HepG2 (cell line): ENCODE results near the gene UNC5C. TPM values are rescaled to one million over a fixed set of nuclear protein-coding genes. Genes with fewer than 3 reads are reported as not detected.

Source experiments
- ATAC-seq: fragments of 200-7000 bp; cut with Tn5 transposase; 3 replicates; pipeline ENCODE4 v1.9.1; 2020; ENCODE audit warnings: mild to moderate bottlenecking, moderate library complexity
- BruUV-seq: library from RNA; stranded (reverse); fragments of 400-500 nt; replicated peaks from 2 replicates; lab custom pipeline; 2021; lab: Mats Ljungman, UMichigan
- CTCF ChIA-PET: fragments of 300-600 bp; formaldehyde crosslinking; extraction: SDS; loops from one replicate; lab custom pipeline; 2021; ENCODE audit warnings: low total read pairs, inconsistent platforms, low intra/inter-chr PET ratio; lab: Yijun Ruan, JAX
- POLR2A ChIA-PET: fragments of 350-600 bp; sonication (Branson Sonifier 250); formaldehyde crosslinking; loops from one replicate; lab custom pipeline; 2020; ENCODE audit warnings: antibody characterized with exemption, inconsistent platforms; lab: Yijun Ruan, JAX
- DNase-seq: peaks from one replicate; pipeline ENCODE4 v3.0.0-alpha.2; 2015; ENCODE audit warnings: low spot score
- FAIRE-seq: peaks from 3 replicates; lab custom pipeline; 2011; peaks lifted over from hg19 to GRCh38; lab: Jason Lieb, UNC
- H2AFZ ChIP-seq: one replicate; pipeline ENCODE4 v1.6.1; 2011; ENCODE audit warnings: low read length, inconsistent platforms
- H3K27ac ChIP-seq: fragments of 300-600 bp; 3 replicates; pipeline ENCODE4 v1.8.0; 2011; ENCODE audit warnings: mixed run types, mild to moderate bottlenecking, mixed read lengths, low read length, inconsistent platforms; ENCODE audit not compliant: insufficient read depth; ENCODE audit errors: extremely low read length
- H3K27me3 ChIP-seq, 2 experiments: fragments of 200-600 bp in 1 of 2; 2 replicates in 1 of 2; 3 replicates in 1 of 2; pipeline versions ENCODE4 v1.6.0 to v1.8.0; 2011; ENCODE audit warnings: low read length in 2 of 2, mild to moderate bottlenecking in 2 of 2, moderate library complexity in 2 of 2, inconsistent platforms in 1 of 2; ENCODE audit not compliant: insufficient read depth in 2 of 2, control insufficient read depth in 1 of 2
- H3K36me3 ChIP-seq, 2 experiments: fragments of 200-600 bp in 1 of 2; replicated peaks in 1 of 2; 2 replicates in 1 of 2; 3 replicates in 1 of 2; pipeline versions ENCODE4 v1.5.1 to v1.8.0; 2011; ENCODE audit warnings: low read length in 2 of 2, inconsistent platforms in 1 of 2; ENCODE audit not compliant: insufficient read depth in 2 of 2, control insufficient read depth in 1 of 2
- H3K4me1 ChIP-seq: 2 replicates; pipeline ENCODE4 v1.5.1; 2012; ENCODE audit warnings: low read length, inconsistent platforms; ENCODE audit not compliant: insufficient read depth
- H3K4me2 ChIP-seq: 2 replicates; pipeline ENCODE4 v1.6.0; 2011; ENCODE audit warnings: low read depth, low read length, inconsistent platforms
- H3K4me3 ChIP-seq, 3 experiments: fragments of 200-600 bp in 1 of 3; sonication (generic), shearing (Covaris generic) in 1 of 3; replicated peaks in 1 of 3; 2 replicates each; pipeline ENCODE4 v1.5.1; 2011 to 2016; ENCODE audit warnings: low read length in 3 of 3, inconsistent platforms in 2 of 3, low read depth in 2 of 3, mild to moderate bottlenecking in 2 of 3, control low read depth in 1 of 3, mixed read lengths in 1 of 3; ENCODE audit not compliant: insufficient read depth in 1 of 3
- H3K79me2 ChIP-seq: one replicate; pipeline ENCODE4 v1.6.1; 2011; ENCODE audit warnings: low read length, inconsistent platforms; ENCODE audit not compliant: insufficient read depth
- H3K9ac ChIP-seq: 2 replicates; pipeline ENCODE4 v1.6.0; 2011; ENCODE audit warnings: mild to moderate bottlenecking, low read depth, low read length, inconsistent platforms; ENCODE audit not compliant: insufficient read depth
- H3K9me3 ChIP-seq: 2 replicates; pipeline ENCODE4 v1.5.1; 2012; ENCODE audit warnings: mild to moderate bottlenecking, low read length
- H4K20me1 ChIP-seq: 2 replicates; pipeline ENCODE4 v1.6.0; 2011; ENCODE audit warnings: inconsistent platforms, mild to moderate bottlenecking, low read length, moderate library complexity; ENCODE audit not compliant: insufficient read depth
- ARNTL ChIP-seq: sonication (generic); formaldehyde crosslinking; IDR thresholded peaks from 2 replicates; pipeline ENCODE4 v1.4.0; 2020; ENCODE audit warnings: mild to moderate bottlenecking, missing genetic modification reagents
- JUN ChIP-seq: sonication (generic); formaldehyde crosslinking; IDR thresholded peaks from 2 replicates; pipeline ENCODE4 v1.4.0; 2020; ENCODE audit warnings: mild to moderate bottlenecking, missing genetic modification reagents
- NAIF1 ChIP-seq: sonication (generic); formaldehyde crosslinking; IDR thresholded peaks from 2 replicates; pipeline ENCODE4 v1.5.0; 2020; ENCODE audit warnings: mild to moderate bottlenecking, missing genetic modification reagents, borderline replicate concordance
- NFATC3 ChIP-seq: sonication (generic); formaldehyde crosslinking; IDR thresholded peaks from 2 replicates; pipeline ENCODE4 v1.5.1; 2020; ENCODE audit warnings: mild to moderate bottlenecking, missing genetic modification reagents
- RBFOX2 ChIP-seq: fragments of 200-400 bp; formaldehyde crosslinking; IDR thresholded peaks from 2 replicates; pipeline ENCODE4 v1.6.1; 2017; ENCODE audit warnings: low read depth, mild to moderate bottlenecking, low read length
- SIN3A ChIP-seq: IDR thresholded peaks from 2 replicates; pipeline ENCODE4 v1.6.1; 2011; ENCODE audit warnings: low read depth, mild to moderate bottlenecking, control low read depth, low read length, borderline replicate concordance
- SOX5 ChIP-seq: IDR thresholded peaks from 2 replicates; pipeline ENCODE4 v1.6.1; 2016; ENCODE audit warnings: borderline replicate concordance
- SP4 ChIP-seq: sonication (generic); formaldehyde crosslinking; IDR thresholded peaks from 2 replicates; pipeline ENCODE4 v1.8.1; 2023; ENCODE audit warnings: mild to moderate bottlenecking, missing genetic modification reagents
- ZNF281 ChIP-seq: sonication (generic); formaldehyde crosslinking; IDR thresholded peaks from 2 replicates; pipeline ENCODE4 v1.4.0; 2020; ENCODE audit warnings: missing genetic modification reagents, borderline replicate concordance
- ZNF605 ChIP-seq: sonication (generic); formaldehyde crosslinking; IDR thresholded peaks from 2 replicates; pipeline ENCODE4 v1.8.0; 2022; ENCODE audit warnings: mild to moderate bottlenecking, missing genetic modification reagents
- ZNF841 ChIP-seq: sonication (generic); formaldehyde crosslinking; IDR thresholded peaks from 2 replicates; pipeline ENCODE4 v1.8.1; 2023; ENCODE audit warnings: missing genetic modification reagents, borderline replicate concordance
- ZSCAN30 ChIP-seq: sonication (generic); formaldehyde crosslinking; IDR thresholded peaks from 2 replicates; pipeline ENCODE4 v1.5.0; 2020; ENCODE audit warnings: mild to moderate bottlenecking, missing genetic modification reagents
- ZSCAN9 ChIP-seq: IDR thresholded peaks from 2 replicates; pipeline ENCODE4 v1.6.1; 2016; ENCODE audit warnings: borderline replicate concordance
- WGBS: methylation state at CpG from one replicate; pipeline ENCODE4 v1.1.6; 2017; ENCODE audit warnings: low lambda C conversion rate; 5-methylcytosine and 5-hydroxymethylcytosine counted together
- in situ Hi-C: cut with HindIII; loops from 2 replicates; pipeline ENCODE4 v1.10.0; 2017; ENCODE audit warnings: low pct_unique_long_range_greater_than_20kb; ENCODE audit not compliant: extremely low pct_ligation_motif_present
- intact Hi-C: fragments of 100-400 bp; cut with micrococcal nuclease; formaldehyde crosslinking; loops from one replicate; pipeline ENCODE4 v1.10.0; 2022; ENCODE audit not compliant: unreplicated experiment
- polyA plus RNA-seq, 8 experiments: library from polyadenylated mRNA; depleted of rRNA in 3 of 8; stranded (reverse) in 7 of 8; unstranded in 1 of 8; fragments of >200 nt; fragmentation: Illumina TruSeq in 4 of 8; extraction: Trizol in 4 of 8; gene quantifications; 2 replicates each; pipeline versions ENCODE4 v1.2.1 to v1.2.3, GENCODE V29; 2011 to 2016; ENCODE audit warnings: low read depth in 4 of 8, missing spikeins in 1 of 8, mixed read lengths in 1 of 8; ENCODE audit not compliant: insufficient read depth in 1 of 8
- total RNA-seq, 5 experiments: library from RNA; depleted of rRNA; stranded (reverse); fragments of >200 nt; fragmentation: Illumina TruSeq; extraction: Trizol; gene quantifications; 2 replicates each; pipeline ENCODE4 v1.2.3, GENCODE V29; 2016; ENCODE audit warnings: low read depth in 1 of 5
- TF ChIP-seq, protein P1 (sequence below): IDR thresholded peaks from 2 replicates; pipeline ENCODE4 v1.6.1; 2016; ENCODE audit warnings: low read depth, borderline replicate concordance
- TF ChIP-seq, protein P2 (sequence below): sonication (generic); formaldehyde crosslinking; IDR thresholded peaks from 2 replicates; pipeline ENCODE4 v1.4.0; 2020; ENCODE audit warnings: missing genetic modification reagents

Gene UNC5C
- total and polyA plus RNA-seq, 2 of the 13 experiments (the other 11 are each of a cell fraction or from before 2014, with no cell fraction given), result not detected

DNA sequence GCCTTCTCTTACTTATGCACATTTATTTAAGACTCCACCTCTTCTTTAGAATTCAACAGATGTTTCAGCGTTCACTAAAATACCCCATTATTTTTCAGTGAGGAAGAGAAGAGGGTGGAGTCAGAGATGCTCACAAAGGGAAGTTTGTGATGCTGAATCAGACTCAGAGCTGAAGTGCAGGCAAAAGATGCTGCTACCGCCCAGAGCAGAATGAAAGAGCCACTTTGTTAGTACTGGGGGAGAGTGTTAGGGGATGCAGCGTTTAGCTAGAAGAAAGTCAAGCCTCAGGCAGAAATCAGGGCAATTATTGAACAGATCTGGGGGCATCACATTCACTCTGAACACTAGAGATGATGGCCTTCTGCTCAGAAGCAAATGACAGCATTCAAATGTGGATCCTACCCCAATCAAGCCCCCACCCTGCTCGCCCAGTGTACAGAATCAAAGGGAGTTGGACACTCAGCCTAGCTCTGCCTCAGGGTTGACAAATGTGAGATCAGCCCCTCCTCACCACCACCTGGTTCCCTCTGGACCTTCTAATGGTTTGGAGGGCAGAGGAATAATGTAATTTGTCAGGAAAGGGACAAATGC, 138.3 kb downstream of the UNC5C start:
- 9% methylated on average over 3 of the region's 4 CpGs for WGBS
- FAIRE-seq (no peak), ATAC-seq (no peak), DNase-seq (no peak)
- H2AFZ ChIP-seq, result no peak overlapping the region
- no peak overlapping the region for H3K4me2 ChIP-seq
- no peak overlapping the region for H3K4me3 ChIP-seq
- H3K9ac ChIP-seq, result no peak overlapping the region
- H4K20me1 ChIP-seq, result no peaks in the 10 kb centered on the region
- in situ Hi-C loops (no loop called here), intact Hi-C loops (no loop called here)
- no peak for TF ChIP-seq SIN3A
- no peak for TF ChIP-seq JUN (CRISPR knock-in tag)
- TF ChIP-seq SOX5 (CRISPR knock-in tag), result no peak
- no peak for TF ChIP-seq RBFOX2
- TF ChIP-seq ZNF841 (CRISPR knock-in tag), result no peak
- no TSS peak for BruUV-seq
- no peaks in the 10 kb centered on the region for H3K9me3 ChIP-seq
- H3K79me2 ChIP-seq, result no peaks in the 10 kb centered on the region
- POLR2A ChIA-PET, result no interaction called here
- CTCF ChIA-PET, result no interaction called here
- no peaks in the 10 kb centered on the region for H3K4me1 ChIP-seq
- H3K27me3 ChIP-seq, result no peaks in the 10 kb centered on the region
- no peak overlapping the region for H3K27ac ChIP-seq
- H3K36me3 ChIP-seq, result no peaks in the 10 kb centered on the region

DNA sequence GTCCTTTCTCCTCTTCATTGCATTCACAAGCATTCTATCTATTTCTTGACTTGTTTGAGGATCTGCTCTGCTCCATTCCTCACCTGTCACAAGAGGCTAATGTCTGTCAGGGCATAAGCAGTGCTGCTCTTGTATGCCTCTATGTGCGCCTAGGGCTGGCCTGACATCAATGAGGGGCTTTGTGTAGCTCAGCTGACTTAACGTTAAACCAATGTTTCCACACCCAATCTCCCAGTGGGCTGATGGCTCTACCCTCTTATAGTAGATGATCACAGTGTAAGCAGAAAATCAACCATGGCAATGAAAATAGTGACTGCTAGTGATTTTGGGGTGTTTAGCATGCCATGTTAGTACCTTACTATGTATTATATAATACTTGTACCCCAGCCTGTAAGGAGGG, 139.0 kb downstream of the UNC5C start:
- H3K36me3 ChIP-seq, result no peaks in the 10 kb centered on the region
- no peak overlapping the region for H3K9ac ChIP-seq
- H3K27me3 ChIP-seq, result no peaks in the 10 kb centered on the region
- no peak overlapping the region for H2AFZ ChIP-seq
- no TSS peak for BruUV-seq
- H4K20me1 ChIP-seq, result no peaks in the 10 kb centered on the region
- H3K79me2 ChIP-seq, result no peaks in the 10 kb centered on the region
- no peaks in the 10 kb centered on the region for H3K4me1 ChIP-seq
- in situ Hi-C loops, result no loop called here
- WGBS, result 22% methylated on average over 2 of the region's 2 CpGs
- H3K9me3 ChIP-seq, result no peaks in the 10 kb centered on the region
- H3K27ac ChIP-seq, result no peak overlapping the region
- CTCF ChIA-PET, result no interaction called here
- ATAC-seq (no peak), DNase-seq (no peak), FAIRE-seq (no peak)
- POLR2A ChIA-PET, result no interaction called here
- H3K4me2 ChIP-seq, result no peak overlapping the region
- H3K4me3 ChIP-seq, result no peak overlapping the region
- intact Hi-C loops, result no loop called here
- no peak for TF ChIP-seq NAIF1
- TF ChIP-seq ZSCAN9 (CRISPR knock-in tag), result no peak
- TF ChIP-seq, protein P1, sequence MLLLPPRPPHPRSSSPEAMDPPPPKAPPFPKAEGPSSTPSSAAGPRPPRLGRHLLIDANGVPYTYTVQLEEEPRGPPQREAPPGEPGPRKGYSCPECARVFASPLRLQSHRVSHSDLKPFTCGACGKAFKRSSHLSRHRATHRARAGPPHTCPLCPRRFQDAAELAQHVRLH (CRISPR knock-in tag), result no peak
- TF ChIP-seq, protein P2, sequence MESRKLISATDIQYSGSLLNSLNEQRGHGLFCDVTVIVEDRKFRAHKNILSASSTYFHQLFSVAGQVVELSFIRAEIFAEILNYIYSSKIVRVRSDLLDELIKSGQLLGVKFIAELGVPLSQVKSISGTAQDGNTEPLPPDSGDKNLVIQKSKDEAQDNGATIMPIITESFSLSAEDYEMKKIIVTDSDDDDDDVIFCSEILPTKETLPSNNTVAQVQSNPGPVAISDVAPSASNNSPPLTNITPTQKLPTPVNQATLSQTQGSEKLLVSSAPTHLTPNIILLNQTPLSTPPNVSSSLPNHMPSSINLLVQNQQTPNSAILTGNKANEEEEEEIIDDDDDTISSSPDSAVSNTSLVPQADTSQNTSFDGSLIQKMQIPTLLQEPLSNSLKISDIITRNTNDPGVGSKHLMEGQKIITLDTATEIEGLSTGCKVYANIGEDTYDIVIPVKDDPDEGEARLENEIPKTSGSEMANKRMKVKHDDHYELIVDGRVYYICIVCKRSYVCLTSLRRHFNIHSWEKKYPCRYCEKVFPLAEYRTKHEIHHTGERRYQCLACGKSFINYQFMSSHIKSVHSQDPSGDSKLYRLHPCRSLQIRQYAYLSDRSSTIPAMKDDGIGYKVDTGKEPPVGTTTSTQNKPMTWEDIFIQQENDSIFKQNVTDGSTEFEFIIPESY (CRISPR knock-in tag), result no peak
- TF ChIP-seq ZNF281 (CRISPR knock-in tag), result no peak
- TF ChIP-seq SP4 (CRISPR knock-in tag), result no peak
- no peak for TF ChIP-seq NFATC3 (CRISPR knock-in tag)
- TF ChIP-seq ZNF605 (CRISPR knock-in tag), result no peak
- TF ChIP-seq ZSCAN30 (CRISPR knock-in tag), result no peak
- TF ChIP-seq ARNTL (CRISPR knock-in tag), result no peak
- no peak for TF ChIP-seq ZNF841 (CRISPR knock-in tag)
